ENCODE data around the gene SPG7. TPM values are rescaled to one million over a fixed set of nuclear protein-coding genes. Genes with fewer than 3 reads are reported as not detected.

SPG7 gene
- total RNA-seq, 2 donors from 2014 or later = 97.7 to 114 TPM

DNA sequence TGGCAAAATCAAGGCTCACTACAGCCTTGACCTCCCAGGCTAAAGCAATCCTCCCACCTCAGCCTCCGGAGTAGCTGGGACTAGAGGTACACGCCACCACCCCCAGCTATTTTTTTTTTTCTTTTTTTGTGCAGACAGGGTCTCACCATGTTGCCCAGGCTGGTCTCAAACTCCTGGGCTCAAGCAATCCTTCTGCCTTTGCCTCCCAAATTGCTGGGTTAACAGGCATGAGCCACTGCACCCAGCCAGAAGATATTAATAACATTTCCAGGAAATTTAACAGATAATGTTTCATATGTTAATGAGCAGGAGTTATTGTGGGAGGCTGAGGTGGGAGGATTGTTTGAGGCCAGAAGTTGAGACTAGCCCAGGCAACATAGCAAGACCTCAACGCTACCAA, 8.4 kb upstream of the SPG7 start:
- Mint-ChIP-seq H3K9me3 (no peaks in the 10 kb centered on the region), H3K36me3 (no peaks in the 10 kb centered on the region), H3K27ac (no peak overlapping the region)
- ATAC-seq = no peak
- DNase-seq (ENCODE audit: low spot score in 2 of 2) = no peak

GRCh38 chr16:89502081-89502843, 5.9 kb upstream of the SPG7 start:
- Mint-ChIP-seq H3K27ac (peak overlapping the region in 1 of 2 donors; percentile 67), H3K9me3 (no peaks in the 10 kb centered on the region), H3K36me3 (no peaks in the 10 kb centered on the region)
- ATAC-seq = no peak
- no peak for DNase-seq (ENCODE audit: low spot score in 2 of 2)

DNA sequence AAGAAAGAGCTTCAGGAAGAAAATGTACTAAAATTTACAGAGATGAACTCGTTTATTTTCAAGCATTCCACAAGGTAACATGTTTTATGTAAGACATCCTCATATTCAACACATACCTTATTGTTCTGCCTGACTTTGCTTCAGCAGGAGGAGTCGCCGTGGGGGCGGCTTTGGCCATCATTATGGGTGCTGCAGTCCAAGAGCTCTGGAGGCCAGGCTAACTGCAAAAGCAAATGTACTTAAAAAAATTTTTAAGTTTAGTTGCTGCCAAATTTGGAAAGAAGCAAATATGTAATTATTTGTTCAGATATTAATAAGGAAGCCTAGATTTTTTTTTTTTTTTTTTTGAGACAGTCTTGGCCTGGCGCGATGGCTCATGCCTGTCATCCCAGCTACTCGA, 4.1 kb upstream of the SPG7 start:
- peak overlapping the region in 1 of 2 donors; percentile 90 for H3K27ac Mint-ChIP-seq
- ATAC-seq (no peak), DNase-seq (ENCODE audit: low spot score in 2 of 2) (no peak)
- no peaks in the 10 kb centered on the region for H3K36me3 Mint-ChIP-seq
- H3K9me3 Mint-ChIP-seq = no peaks in the 10 kb centered on the region

DNA sequence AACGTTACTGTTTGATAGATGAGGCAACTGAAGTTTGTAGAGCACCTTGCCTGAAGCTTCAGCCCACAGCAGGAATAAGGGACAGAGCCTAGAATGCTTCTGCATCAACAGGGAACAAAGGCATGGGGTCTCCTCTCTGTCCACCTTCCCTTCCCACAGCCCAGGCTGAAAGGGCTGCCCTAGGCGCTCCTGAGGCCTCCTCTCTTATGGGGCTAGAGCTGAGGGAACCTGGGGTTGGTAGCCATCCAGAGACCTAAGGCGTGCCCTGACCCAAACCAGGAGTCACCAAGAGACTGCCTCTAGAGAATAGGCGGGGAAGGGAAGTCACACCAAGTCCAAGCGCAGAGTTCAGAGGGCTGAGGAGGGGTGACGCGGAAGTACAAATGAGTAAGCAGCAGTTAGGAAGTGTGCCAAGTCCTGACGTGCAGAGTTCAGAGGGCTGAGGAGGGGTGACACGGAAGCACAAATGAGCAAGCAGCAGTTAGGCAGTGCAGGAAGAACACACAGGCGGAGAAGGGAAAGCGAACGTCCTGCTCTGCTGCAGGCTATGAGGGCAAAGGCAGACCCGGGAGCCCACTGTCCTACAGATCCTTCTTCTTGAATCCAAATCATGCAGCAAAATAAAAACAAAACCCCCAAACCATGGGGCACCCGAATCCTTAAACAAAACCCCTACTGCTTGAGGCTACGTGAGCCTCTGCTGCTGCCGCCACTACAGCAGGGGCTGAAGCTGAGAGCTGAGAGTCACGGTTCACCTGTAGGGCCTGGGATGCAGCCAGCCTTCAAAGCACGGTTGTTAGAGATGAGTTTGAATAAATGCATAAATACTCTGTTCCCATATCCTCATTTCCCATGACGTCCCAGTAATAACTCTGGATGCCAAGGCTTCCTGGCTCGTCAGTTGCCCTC, 2.7 kb upstream of the SPG7 start:
- Mint-ChIP-seq H3K36me3 (no peaks in the 10 kb centered on the region), H3K27ac (peak overlapping the region; percentile 56 to 90), H3K9me3 (no peaks in the 10 kb centered on the region)
- ATAC-seq (peak; percentile 80 to 82), DNase-seq (ENCODE audit: low spot score in 2 of 2) (peak; percentile 81 to 92)

DNA sequence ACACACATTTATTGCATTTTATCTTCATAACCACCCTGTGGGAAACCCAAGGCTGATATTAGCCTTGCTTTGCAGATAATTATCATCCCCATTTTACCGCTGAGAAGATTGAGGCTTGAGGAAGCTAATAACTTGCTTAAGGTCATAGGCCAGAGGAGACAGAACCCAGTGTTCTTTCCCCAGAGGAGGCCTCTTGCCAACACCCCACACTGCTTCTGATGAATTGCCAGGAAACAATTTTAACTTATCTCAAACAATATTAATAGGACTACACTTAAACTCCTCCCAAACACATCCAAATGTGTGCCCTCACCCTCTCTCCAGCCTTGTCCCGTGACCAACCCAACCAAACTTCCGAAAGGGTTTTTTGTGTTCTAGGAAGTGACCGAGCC, 2.1 kb upstream of the SPG7 start:
- DNase-seq (ENCODE audit: low spot score in 2 of 2) (no peak), ATAC-seq (no peak)
- Mint-ChIP-seq H3K27ac (peak overlapping the region; percentile 56 to 90), H3K36me3 (no peaks in the 10 kb centered on the region), H3K9me3 (no peaks in the 10 kb centered on the region)

DNA sequence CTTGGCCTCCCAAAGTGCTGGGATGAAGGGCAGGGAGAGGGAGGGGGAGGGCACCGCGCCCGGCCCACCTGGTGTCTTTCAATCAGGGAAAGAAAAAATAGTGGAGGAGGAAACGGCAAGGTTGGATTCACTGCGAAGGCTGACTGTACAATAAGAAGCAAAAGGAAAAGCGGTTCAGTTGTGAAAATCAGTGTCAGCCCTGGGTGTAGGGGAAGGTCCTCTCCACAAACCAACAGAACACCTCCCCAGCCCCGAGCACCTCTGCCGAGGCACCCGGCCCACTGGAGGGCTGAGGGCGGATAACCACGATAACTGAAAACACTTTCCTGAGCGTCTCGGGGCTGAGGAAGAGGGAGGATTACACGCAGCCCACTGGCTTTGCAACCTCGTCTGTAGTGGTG, 1.4 kb upstream of the SPG7 start:
- no peaks in the 10 kb centered on the region for H3K36me3 Mint-ChIP-seq
- no peak for DNase-seq (ENCODE audit: low spot score in 2 of 2)
- peak overlapping the region; percentile 87 to 90 for H3K27ac Mint-ChIP-seq
- H3K9me3 Mint-ChIP-seq = no peaks in the 10 kb centered on the region
- ATAC-seq = no peak

DNA sequence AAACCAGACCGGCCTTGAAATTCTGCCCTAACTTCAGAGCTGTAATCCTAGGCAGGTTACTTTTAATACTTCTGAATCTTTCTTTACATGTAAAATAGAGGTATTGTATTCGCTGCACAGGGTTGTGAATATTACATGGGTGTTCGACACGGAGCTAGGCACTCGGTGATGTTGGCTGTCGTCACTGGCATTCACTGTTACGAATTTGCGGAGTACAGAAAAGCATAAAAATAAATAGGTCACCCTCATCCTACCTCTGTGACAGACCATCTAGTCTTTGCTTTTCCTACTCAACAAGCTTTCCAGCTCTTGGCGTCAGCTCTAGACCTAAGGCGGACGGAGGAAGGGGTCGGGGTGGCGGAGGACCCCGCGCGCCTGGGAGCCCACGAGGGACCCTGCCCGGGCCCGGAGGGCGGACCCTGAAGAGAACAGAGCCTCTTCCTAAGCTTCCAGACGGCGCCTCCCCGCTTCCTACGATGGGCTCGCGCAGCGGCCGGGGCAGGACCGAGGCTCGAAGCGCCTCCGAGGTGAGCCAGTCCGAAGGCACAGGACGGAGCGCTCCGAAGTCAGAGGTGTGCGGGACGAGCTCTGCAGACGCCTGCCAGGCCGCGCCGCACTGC, 879 bp upstream of the SPG7 start:
- ATAC-seq (no peak), DNase-seq (ENCODE audit: low spot score in 2 of 2) (no peak)
- peak overlapping the region; percentile 87 to 90 for H3K27ac Mint-ChIP-seq
- no peaks in the 10 kb centered on the region for H3K9me3 Mint-ChIP-seq
- H3K36me3 Mint-ChIP-seq = no peaks in the 10 kb centered on the region

- Mint-ChIP-seq H3K27ac (peak overlapping the region; percentile 82 to 90), H3K9me3 (no peaks in the 10 kb centered on the region), H3K36me3 (peaks cover 6 to 7% of the 10 kb centered on the region in 2 donors)
- DNase-seq (ENCODE audit: low spot score in 2 of 2) (no peak), ATAC-seq (no peak)
These were observed 2.3 kb downstream of the SPG7 start for GRCh38 chr16:89510526-89510925.

- peaks cover 6 to 7% of the 10 kb centered on the region in 2 donors for H3K36me3 Mint-ChIP-seq
- peak overlapping the region in 1 of 2 donors; percentile 12 for H3K27ac Mint-ChIP-seq
- ATAC-seq (no peak), DNase-seq (ENCODE audit: low spot score in 2 of 2) (no peak)
- no peaks in the 10 kb centered on the region for H3K9me3 Mint-ChIP-seq
These were observed 3.2 kb downstream of the SPG7 start for GRCh38 chr16:89511374-89511773.

- Mint-ChIP-seq H3K9me3 (no peaks in the 10 kb centered on the region), H3K36me3 (peaks cover 7 to 12% of the 10 kb centered on the region in 2 donors), H3K27ac (no peak overlapping the region)
- DNase-seq (ENCODE audit: low spot score in 2 of 2) (no peak), ATAC-seq (no peak)
These were observed 4.2 kb downstream of the SPG7 start for GRCh38 chr16:89512453-89512852.

DNA sequence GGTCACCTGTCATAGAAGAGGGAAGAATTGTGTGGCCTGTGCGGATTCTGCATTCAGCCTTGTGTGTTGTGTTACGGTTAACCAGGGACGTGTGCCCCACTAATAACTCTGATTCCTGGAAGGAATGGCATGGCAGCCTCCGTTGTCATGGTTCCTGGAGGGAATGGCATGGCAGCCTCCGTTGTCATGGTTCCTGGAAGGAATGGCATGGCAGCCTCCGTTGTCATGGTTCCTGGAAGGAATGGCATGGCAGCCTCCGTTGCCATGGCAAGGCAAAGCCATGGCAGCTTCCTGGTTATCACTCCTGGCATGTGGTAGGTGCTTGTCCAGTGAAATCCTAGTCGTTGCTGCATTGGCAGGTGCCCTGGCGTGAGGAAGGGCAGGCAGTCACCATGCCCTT, 8.9 kb downstream of the SPG7 start:
- Mint-ChIP-seq H3K27ac (no peak overlapping the region), H3K36me3 (peaks cover 17 to 27% of the 10 kb centered on the region in 2 donors), H3K9me3 (no peaks in the 10 kb centered on the region)
- no peak for DNase-seq (ENCODE audit: low spot score in 2 of 2)
- ATAC-seq = no peak

GRCh38 chr16:89519881-89520280, 11.7 kb downstream of the SPG7 start:
- Mint-ChIP-seq H3K36me3 (peaks cover 9 to 21% of the 10 kb centered on the region in 2 donors), H3K27ac (peak overlapping the region; percentile 42 to 92), H3K9me3 (no peaks in the 10 kb centered on the region)
- ATAC-seq (no peak), DNase-seq (ENCODE audit: low spot score in 2 of 2) (no peak)

DNA sequence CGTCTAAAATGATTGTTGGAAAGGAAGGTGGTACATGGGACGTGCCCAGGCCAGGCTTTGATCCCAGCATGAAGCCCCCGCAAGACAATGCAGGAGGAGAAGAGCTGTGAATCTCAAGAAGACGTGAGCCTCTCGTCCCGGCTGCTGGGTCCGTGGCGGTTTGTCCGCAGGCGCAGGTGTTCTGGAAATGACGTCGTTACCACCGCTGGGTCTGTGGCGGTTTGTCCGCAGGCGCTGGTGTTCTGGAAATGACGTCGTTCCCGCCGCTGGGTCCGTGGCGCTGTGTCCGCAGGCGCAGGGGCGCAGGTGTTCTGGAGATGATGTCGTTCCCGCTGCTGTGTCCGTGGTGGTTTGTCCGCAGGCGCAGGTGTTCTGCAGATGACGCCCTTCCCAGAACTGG, 14.1 kb downstream of the SPG7 start:
- Mint-ChIP-seq H3K36me3 (peaks cover 9 to 20% of the 10 kb centered on the region in 2 donors), H3K9me3 (no peaks in the 10 kb centered on the region), H3K27ac (no peak overlapping the region)
- ATAC-seq (no peak), DNase-seq (ENCODE audit: low spot score in 2 of 2) (no peak)

- peaks cover 0 to 12% of the 10 kb centered on the region in 2 donors for H3K36me3 Mint-ChIP-seq
- ATAC-seq (no peak), DNase-seq (ENCODE audit: low spot score in 2 of 2) (no peak)
- H3K27ac Mint-ChIP-seq = no peak overlapping the region
- H3K9me3 Mint-ChIP-seq = no peaks in the 10 kb centered on the region
These were observed 15.6 kb downstream of the SPG7 start for GRCh38 chr16:89523680-89524344.

DNA sequence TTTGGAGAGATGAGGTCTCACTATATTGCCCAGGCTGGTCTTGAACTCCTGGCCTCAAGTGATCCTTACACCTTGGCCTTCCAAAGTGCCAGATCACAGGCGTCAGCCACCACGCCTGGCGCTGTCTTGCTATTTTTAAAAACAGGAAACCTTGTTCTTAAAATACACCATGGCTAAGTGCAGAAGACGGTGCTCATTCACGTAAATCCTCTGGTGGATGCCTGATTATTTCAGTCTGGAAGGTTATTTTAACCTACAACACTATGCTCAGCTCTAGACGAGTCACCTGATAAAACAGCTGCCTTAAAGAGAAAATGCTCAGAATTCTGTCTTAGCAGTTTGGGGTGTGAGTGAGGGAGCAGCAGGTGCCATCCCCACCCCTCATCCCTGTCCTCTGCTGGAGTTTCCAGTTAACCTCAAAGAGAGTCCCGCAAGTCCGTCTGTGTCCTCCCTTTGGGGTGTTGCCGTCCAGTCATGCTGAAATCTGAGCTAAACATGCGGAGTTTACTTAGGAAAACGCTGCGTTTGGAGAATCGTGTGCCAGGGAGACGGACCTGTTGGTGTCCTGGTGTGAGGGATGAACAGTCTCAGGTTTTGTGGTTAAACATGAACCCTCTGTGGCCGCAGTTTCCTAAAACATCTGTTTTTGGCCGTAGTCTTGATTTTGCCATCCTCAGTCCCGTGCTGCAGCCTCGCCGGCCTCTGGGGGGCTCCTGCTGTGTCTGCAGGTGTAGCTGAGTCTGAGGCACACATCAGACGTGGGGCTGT, 17.1 kb downstream of the SPG7 start:
- Mint-ChIP-seq H3K36me3 (peaks cover 0 to 12% of the 10 kb centered on the region in 2 donors), H3K27ac (peak overlapping the region in 1 of 2 donors; percentile 91), H3K9me3 (no peaks in the 10 kb centered on the region)
- DNase-seq (ENCODE audit: low spot score in 2 of 2) (no peak), ATAC-seq (no peak)

DNA sequence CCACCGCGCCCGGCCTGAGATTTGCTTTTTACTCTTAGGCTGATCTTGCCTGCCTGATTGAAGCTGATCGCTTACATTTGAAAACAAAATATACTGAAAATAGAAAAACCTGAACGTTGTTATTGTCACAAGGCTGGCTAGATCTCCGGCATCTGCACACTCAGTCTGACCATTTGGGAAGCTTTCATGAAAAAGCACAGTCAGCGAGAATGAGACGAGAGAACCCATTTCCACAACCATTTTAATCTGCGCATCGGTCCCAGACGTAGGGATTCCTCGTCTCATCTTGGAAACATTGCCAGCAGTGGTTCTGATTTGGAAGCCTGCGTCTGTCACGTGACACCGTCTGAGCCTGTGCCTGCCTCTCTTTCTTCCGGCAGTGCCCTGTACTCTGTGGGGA, 20.9 kb downstream of the SPG7 start:
- peaks cover 15% of the 10 kb centered on the region in 2 donors for H3K36me3 Mint-ChIP-seq
- ATAC-seq (no peak), DNase-seq (ENCODE audit: low spot score in 2 of 2) (no peak)
- no peaks in the 10 kb centered on the region for H3K9me3 Mint-ChIP-seq
- H3K27ac Mint-ChIP-seq = no peak overlapping the region

Measured in activated naive CD4-positive, alpha-beta T cell treated with anti-CD3 and anti-CD28 coated beads, Interleukin-2, amount 50 U/mL, for 72 hours (primary cell).